WTC11 (cell line): Measurements from ENCODE around the gene ENPP7. TPM values are rescaled to one million over a fixed set of nuclear protein-coding genes. Genes with fewer than 3 reads are reported as not detected.

Experiments
- ATAC-seq: fragments of 200-7000 bp; cut with Tn5 transposase; 2 replicates; pipeline ENCODE4 v1.10.0; 2021; ENCODE audit warnings: mild to moderate bottlenecking, moderate library complexity
- CTCF ChIA-PET: fragments of 300-600 bp; sonication (Branson Sonifier 250); formaldehyde crosslinking; loops from one replicate; lab custom pipeline; 2021; ENCODE audit warnings: antibody characterized with exemption; lab: Charles Lee
- POLR2A ChIA-PET: fragments of 350-600 bp; sonication (Branson Sonifier 250); formaldehyde crosslinking; loops from one replicate; lab custom pipeline; 2021; ENCODE audit warnings: antibody characterized with exemption; lab: Charles Lee
- DNase-seq: peaks from one replicate; pipeline ENCODE4 v3.0.0; 2021; ENCODE audit warnings: low spot score
- H3K27ac Mint-ChIP-seq: 2 replicates; pipeline ENCODE4 v1.8.0; 2021; ENCODE audit warnings: mixed read lengths
- H3K27me3 Mint-ChIP-seq: 2 replicates; pipeline ENCODE4 v1.8.0; 2021; ENCODE audit warnings: low read depth, mild to moderate bottlenecking, moderate library complexity, mixed read lengths
- H3K36me3 Mint-ChIP-seq: 2 replicates; pipeline ENCODE4 v1.8.0; 2021; ENCODE audit warnings: mixed read lengths
- H3K4me1 Mint-ChIP-seq: 2 replicates; pipeline ENCODE4 v1.8.0; 2022; ENCODE audit warnings: mixed read lengths
- H3K4me3 Mint-ChIP-seq: 2 replicates; pipeline ENCODE4 v1.8.0; 2021; ENCODE audit warnings: mild to moderate bottlenecking, moderate library complexity, mixed read lengths
- H3K9me3 Mint-ChIP-seq: 2 replicates; pipeline ENCODE4 v1.8.0; 2021; ENCODE audit warnings: mixed read lengths
- ATF6 ChIP-seq: sonication (generic); formaldehyde crosslinking; IDR thresholded peaks from 2 replicates; pipeline ENCODE4 v1.8.1; 2023; ENCODE audit warnings: mild to moderate bottlenecking, missing genetic modification reagents
- HMGA2 ChIP-seq: fragments of 250-450 bp; sonication (Bioruptor Pico); IDR thresholded peaks from 2 replicates; pipeline ENCODE4 v1.4.0; 2021; ENCODE audit warnings: mild to moderate bottlenecking, moderate library complexity
- NR1H2 ChIP-seq: sonication (generic); formaldehyde crosslinking; IDR thresholded peaks from 2 replicates; pipeline ENCODE4 v1.9.0; 2021; ENCODE audit warnings: mild to moderate bottlenecking, moderate library complexity, missing genetic modification reagents
- PRRX2 ChIP-seq: fragments of 250-450 bp; sonication (Bioruptor Pico); IDR thresholded peaks from 2 replicates; pipeline ENCODE4 v1.8.0; 2021; ENCODE audit warnings: mild to moderate bottlenecking
- ZNF532 ChIP-seq: fragments of 250-450 bp; sonication (Bioruptor Pico); IDR thresholded peaks from 2 replicates; pipeline ENCODE4 v1.9.0; 2021; ENCODE audit warnings: mild to moderate bottlenecking, borderline replicate concordance
- microRNA-seq: library from miRNA; unstranded; fragments of <30 nt; microRNA quantifications from one replicate; pipeline ENCODE4 v1.2.0, GENCODE V29; 2022; ENCODE audit warnings: borderline number of aligned reads
- total RNA-seq: library from RNA; stranded (reverse); gene quantifications from 3 replicates; pipeline ENCODE4 v1.2.3, GENCODE V29; 2021
- TF ChIP-seq, protein P1 (sequence below): sonication (generic); formaldehyde crosslinking; IDR thresholded peaks from 2 replicates; pipeline ENCODE4 v1.8.1; 2023; ENCODE audit warnings: mild to moderate bottlenecking, moderate library complexity, missing genetic modification reagents

The ENPP7 gene
- total RNA-seq, 1 experiment from 2014 or later = not detected

- ATAC-seq = no peak
- CTCF ChIA-PET = interaction anchor here (0.6 to 3.4 kb wide), 14 partner anchors 12 to 203 kb away, joined by 3 to 165 read pairs (median 6); partner anchors contain the start of genes CBX2 and CBX4
Measured at GRCh38 chr17:79790805-79791734, 60.3 kb downstream of the ENPP7 start.

GRCh38 chr17:79791735-79792161, 61.0 kb downstream of the ENPP7 start:
- Mint-ChIP-seq H3K36me3 (no peaks in the 10 kb centered on the region), H3K27ac (no peak overlapping the region), H3K4me3 (no peak overlapping the region), H3K9me3 (no peaks in the 10 kb centered on the region), H3K4me1 (peaks cover 48% of the 10 kb centered on the region), H3K27me3 (peaks cover 97% of the 10 kb centered on the region)
- TF ChIP-seq HMGA2 (CRISPR knock-in tag) = no peak
- TF ChIP-seq NR1H2 (CRISPR knock-in tag) = no peak
- no peak for TF ChIP-seq ATF6 (CRISPR knock-in tag)
- TF ChIP-seq ZNF532 (CRISPR knock-in tag) = no peak
- no peak for DNase-seq
- ChIA-PET CTCF (interaction anchor here (0.7 to 3.4 kb wide), 6 partner anchors 44 to 202 kb away, joined by 3 to 65 read pairs (median 6); partner anchors contain the start of gene CBX4), POLR2A (no interaction called here)
- no peak for ATAC-seq

More at GRCh38 chr17:79790805-79791734, 60.3 kb downstream of the ENPP7 start:
- DNase-seq = peak; percentile 41
- peaks cover 51% of the 10 kb centered on the region for H3K4me1 Mint-ChIP-seq
- no peak overlapping the region for H3K4me3 Mint-ChIP-seq
- no peak overlapping the region for H3K27ac Mint-ChIP-seq
- no peaks in the 10 kb centered on the region for H3K9me3 Mint-ChIP-seq
- POLR2A ChIA-PET = no interaction called here
- H3K36me3 Mint-ChIP-seq = no peaks in the 10 kb centered on the region
- TF ChIP-seq, protein P1, sequence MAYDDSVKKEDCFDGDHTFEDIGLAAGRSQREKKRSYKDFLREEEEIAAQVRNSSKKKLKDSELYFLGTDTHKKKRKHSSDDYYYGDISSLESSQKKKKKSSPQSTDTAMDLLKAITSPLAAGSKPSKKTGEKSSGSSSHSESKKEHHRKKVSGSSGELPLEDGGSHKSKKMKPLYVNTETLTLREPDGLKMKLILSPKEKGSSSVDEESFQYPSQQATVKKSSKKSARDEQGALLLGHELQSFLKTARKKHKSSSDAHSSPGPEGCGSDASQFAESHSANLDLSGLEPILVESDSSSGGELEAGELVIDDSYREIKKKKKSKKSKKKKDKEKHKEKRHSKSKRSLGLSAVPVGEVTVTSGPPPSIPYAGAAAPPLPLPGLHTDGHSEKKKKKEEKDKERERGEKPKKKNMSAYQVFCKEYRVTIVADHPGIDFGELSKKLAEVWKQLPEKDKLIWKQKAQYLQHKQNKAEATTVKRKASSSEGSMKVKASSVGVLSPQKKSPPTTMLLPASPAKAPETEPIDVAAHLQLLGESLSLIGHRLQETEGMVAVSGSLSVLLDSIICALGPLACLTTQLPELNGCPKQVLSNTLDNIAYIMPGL (CRISPR knock-in tag) = 0 out of 2 replicates have a peak, but pooled peaks have one; percentile 22
- no peak for TF ChIP-seq PRRX2
- H3K27me3 Mint-ChIP-seq = peaks cover 96% of the 10 kb centered on the region

Small RNA genes lying within 50 kb of the gene (microRNA-seq; reads per million reads assigned to microRNA genes)
- not detected for gene MIR4739

Other genes with a start within 250 kb of the ENPP7 start
- gene RBFOX3, start 119.9 kb upstream of the ENPP7 start, total RNA-seq = 19.9 to 25.8 TPM (median 24.4 TPM) in 3 replicates
- 78.1 to 85.5 TPM (median 78.7 TPM) in 3 replicates for gene CBX2, start 47.2 kb downstream of the ENPP7 start, total RNA-seq
- 1.8 to 2.1 TPM (median 2.0 TPM) in 3 replicates for gene CBX8, start 66.1 kb downstream of the ENPP7 start, total RNA-seq
- 3.2 to 3.9 TPM (median 3.3 TPM) in 3 replicates for gene CBX4, start 108.5 kb downstream of the ENPP7 start, total RNA-seq